Measurements from ENCODE around the gene POP5.
"Not testable (repeated sequence)": the region's sequence is repeated elsewhere in the genome, so short reads cannot be mapped to it uniquely, and the experiment has no call there.

POP5 gene

GRCh38 chr12:120536064-120536791, 45.0 kb downstream of the POP5 start:
- DNase-seq: peak; percentile 30

GRCh38 chr12:120534703-120535655, 46.2 kb downstream of the POP5 start:
- DNase-seq: peak; percentile 67

- peak; percentile 76 for DNase-seq
Observed at GRCh38 chr12:120534203-120534702, 46.9 kb downstream of the POP5 start, which contains the start of gene RNF10. TSS of gene RNF10 (plus strand) at chr12:120534356. CDS start at chr12:120534812, 456 bp downstream.

GRCh38 chr12:120532701-120533238, 48.4 kb downstream of the POP5 start:
- no peak for DNase-seq

- not testable (repeated sequence) for DNase-seq
Observed at GRCh38 chr12:120530418-120530761, 50.8 kb downstream of the POP5 start.

GRCh38 chr12:120529641-120530417, 51.4 kb downstream of the POP5 start:
- peak; percentile 23 for DNase-seq

- DNase-seq: peak; percentile 90
Observed at GRCh38 chr12:120528861-120529525, 52.2 kb downstream of the POP5 start, which contains the start of gene COQ5. TSS of gene COQ5 (minus strand) at chr12:120529158. CDS start at chr12:120529141, 17 bp downstream.

Measured in activated CD4-positive, alpha-beta T cell treated with anti-CD3 and anti-CD28 coated beads for 48 hours (primary cell).